HG02642 (cell line): ENCODE results near the gene VEGFB.

Source experiments
- ATAC-seq: cut with Tn5 transposase; IDR thresholded peaks from one replicate; pipeline ENCODE4 v1.9.1; 2021; ENCODE audit warnings: mild to moderate bottlenecking; ENCODE audit not compliant: unreplicated experiment, poor library complexity

VEGFB gene, protein sequence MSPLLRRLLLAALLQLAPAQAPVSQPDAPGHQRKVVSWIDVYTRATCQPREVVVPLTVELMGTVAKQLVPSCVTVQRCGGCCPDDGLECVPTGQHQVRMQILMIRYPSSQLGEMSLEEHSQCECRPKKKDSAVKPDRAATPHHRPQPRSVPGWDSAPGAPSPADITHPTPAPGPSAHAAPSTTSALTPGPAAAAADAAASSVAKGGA

GRCh38 chr11:64233913-64234586, at the start of gene VEGFB:
Gene VEGFB, plus strand, starts transcription at chr11:64234584. Its CDS starts 250 bp downstream, at chr11:64234834.
- ATAC-seq = peak; percentile 40

- ATAC-seq = peak; percentile 25
Measured at GRCh38 chr11:64185175-64185692, 49.1 kb upstream of the VEGFB start.

GRCh38 chr11:64185693-64186491, 48.5 kb upstream of the VEGFB start, which contains the start of gene STIP1:
Gene STIP1, plus strand, starts transcription at chr11:64186171. Its CDS starts 91 bp downstream, at chr11:64186262.
- ATAC-seq = peak; percentile 87

DNA sequence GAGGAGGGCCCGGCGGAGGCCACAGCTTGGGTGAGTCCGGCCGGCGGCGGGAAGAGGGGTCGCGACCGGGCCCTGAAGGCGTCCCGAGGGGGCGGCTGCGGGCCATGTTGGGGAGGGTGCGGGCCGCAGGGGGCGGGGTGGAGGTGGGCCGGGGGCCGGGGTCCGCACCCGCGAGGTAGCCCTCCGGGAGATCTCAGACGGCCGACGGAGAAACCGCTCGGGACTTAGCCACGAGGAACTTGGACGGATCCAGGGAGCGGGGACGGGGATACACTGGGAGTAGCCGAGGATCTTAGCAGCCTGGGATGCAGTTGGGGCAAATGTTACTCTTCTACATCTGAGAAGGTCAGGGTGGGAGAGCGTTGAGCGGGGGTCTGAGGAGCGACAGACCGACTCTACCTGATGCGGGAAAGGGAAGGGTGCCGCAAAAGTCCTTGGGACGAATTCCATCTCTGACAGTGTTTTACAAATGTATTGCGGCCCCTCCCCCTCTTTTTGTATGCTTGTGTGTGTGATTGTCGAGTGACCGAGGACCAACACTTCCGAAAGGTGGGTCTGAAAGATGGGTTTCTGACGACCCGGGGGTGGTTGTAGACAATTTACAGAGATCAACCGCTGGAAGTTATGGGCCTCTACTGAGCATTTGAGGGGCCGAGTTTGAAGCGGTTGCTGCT, 47.8 kb upstream of the VEGFB start:
- ATAC-seq = peak; percentile 2

DNA sequence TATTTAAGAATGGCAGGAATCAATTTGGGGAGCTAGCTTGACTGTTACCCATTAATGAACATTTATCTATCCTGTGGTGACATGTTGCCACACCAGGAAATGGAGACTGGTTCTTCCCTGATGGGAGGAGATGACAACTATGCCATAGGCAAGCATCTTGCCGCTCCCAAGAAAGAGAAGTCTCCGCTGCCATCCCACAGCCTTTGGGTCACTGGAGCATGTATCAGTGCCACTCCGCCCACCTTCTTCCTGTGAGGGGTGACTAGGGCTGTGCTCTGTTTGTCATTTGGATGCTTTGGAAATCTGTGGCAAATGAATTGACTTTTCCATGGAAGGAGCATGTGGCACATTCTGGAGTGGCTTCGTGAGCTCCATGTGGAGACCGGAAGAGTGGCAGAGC, 42.0 kb upstream of the VEGFB start:
- no peak for ATAC-seq

GRCh38 chr11:64196626-64197025, 37.8 kb upstream of the VEGFB start:
- ATAC-seq = no peak

DNA sequence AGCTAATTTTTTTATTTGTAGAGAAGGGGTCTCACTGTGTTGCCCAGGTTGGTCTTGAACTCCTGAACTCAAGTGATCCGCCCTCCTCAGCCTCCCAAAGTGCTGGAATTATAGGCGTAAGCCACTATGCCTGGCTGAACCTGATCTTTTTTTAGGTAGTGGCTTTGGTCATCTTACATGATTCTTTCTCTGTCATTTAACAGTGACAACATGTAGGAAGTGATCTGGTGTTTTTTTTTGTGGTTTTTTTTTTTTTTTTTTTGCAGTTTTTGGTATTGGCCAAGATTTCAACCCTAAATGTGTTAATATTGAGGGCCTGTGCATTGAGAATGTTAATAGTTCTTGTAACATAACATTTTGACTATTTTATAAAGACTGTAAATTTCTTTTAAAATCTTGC, 35.9 kb upstream of the VEGFB start:
- no peak for ATAC-seq

DNA sequence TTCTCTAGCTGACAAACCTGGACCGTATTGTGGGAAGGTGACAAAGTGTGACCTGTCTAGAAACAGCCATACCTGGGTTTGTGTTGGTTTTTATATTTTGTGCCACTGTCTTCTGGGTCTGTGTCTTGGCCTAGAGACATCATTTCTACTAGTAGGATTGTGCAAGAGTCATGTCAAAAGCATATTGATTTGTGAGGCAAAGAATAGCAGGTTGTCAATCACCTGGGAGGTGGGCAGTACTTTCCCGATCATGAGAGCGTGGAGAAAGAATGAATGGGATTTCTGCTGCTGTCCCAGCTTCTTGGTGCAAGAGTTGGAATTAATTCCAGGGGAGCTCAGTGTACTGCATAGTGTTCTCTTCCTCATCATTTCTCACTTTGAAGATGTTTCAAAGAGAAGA, 32.8 kb upstream of the VEGFB start:
- no peak for ATAC-seq

DNA sequence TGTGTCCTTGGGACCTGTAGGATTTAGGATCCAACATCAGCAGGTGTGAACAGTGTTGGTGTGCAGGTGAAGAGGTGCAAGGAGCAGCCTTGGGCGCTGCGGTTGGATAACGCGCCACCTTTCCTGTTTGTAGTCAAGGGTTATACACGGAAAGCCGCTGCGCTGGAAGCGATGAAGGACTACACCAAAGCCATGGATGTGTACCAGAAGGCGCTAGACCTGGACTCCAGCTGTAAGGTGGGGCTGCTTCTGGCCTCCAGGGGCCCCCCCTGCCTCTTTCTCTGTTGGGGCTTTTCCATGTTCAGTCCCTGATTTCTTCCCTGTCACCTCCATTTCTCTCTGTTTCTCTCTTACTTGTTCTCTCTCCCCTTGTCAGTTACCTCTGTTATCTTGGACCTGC, 31.4 kb upstream of the VEGFB start:
- ATAC-seq = no peak

DNA sequence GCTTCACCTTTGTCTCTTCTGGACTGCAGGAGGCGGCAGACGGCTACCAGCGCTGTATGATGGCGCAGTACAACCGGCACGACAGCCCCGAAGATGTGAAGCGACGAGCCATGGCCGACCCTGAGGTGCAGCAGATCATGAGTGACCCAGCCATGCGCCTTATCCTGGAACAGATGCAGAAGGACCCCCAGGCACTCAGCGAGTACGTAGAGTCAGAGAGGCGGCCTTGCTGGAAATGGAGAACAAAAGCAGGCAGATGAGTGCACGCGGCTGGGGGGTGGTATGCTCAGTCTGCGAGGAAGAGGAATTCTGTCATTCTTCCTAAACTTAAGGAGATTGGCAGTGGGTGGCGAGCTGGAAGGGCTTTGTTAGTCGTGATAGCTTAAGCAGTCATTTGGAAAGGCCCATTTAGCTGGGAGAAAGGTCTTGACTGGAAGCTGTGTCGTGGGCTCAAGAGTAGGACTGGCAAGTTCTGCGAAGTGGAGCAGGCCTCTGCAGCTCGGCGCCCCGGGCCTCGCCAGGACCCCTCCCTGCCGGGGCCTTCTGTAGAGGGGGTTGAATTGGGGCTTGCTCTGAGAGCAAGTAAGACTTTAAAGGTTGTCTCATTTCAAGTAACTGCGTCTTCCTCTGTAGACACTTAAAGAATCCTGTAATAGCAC, 30.8 kb upstream of the VEGFB start:
- no peak for ATAC-seq

GRCh38 chr11:64204080-64204440, 30.3 kb upstream of the VEGFB start:
- no peak for ATAC-seq

DNA sequence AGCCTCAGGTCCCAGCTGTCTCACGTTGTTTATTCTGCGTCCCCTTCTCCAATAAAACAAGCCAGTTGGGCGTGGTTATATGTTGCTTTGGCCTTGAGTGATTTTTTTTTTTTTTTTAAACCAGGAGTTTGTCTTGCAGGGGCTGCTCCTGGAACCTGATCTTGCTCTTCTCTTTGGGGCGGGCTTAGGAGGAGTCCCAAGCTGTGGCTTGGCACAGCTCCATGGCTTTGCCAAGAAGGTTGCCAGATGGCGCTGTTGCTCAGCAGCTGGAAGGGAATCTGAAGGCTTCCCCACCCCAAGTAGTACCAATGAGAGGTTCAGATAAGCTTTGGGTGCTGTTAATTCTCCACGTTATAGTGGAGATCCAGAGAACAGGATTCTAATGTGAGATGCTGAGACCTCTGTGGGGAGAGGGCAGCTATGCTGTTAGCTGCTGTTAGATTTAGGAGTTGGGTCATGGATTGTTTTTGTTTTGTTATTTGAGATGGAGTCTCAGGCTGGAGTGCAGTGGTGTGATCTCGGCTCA, 29.9 kb upstream of the VEGFB start:
- no peak for ATAC-seq

DNA sequence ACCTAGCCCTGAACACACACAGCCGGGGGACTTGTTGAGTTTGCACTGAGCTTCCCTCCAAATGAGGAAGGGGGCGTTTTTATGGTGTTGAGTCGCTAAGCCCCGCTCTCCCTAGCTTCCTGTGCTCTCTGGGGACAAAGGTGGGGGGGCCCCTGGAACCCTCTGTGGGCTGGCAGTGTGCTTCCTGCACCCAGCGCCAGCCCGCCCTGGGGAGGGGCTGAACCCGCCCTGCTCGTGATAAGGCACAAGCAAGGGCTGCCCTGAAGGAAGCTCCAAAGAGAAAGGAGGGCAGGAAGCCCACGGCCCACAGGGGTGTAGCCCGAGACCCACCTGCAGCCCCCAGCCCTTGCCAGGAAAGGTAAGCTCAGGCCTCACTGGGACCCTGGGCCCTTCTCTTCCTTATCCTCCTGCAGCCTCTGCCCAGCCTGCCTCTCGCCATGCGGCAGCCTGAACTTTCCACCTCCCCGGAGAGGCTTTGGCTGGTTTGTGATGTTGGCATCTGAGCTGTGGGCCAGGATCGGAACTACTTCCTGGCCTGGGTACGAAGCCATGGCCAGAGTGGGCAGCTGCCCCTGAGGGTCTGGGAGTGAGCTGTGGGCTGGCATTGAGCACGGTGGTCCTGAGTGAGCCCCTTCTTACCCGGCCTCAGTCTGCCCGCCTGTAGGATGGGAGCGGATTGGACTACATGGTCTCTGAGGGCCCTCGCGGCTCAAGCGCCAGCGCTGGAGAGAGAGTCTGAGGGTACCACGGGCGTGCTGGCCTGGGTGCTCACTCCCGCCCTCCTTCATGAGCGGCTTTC, 27.7 kb upstream of the VEGFB start, which contains the start of gene FERMT3:
Gene FERMT3 (plus strand): TSS at position 265 of the 799 bp plus-strand sequence. CDS start 644 bp downstream, outside the sequence.
- ATAC-seq = peak; percentile 44

GRCh38 chr11:64207256-64208085, 26.9 kb upstream of the VEGFB start:
- ATAC-seq = peak; percentile 52

DNA sequence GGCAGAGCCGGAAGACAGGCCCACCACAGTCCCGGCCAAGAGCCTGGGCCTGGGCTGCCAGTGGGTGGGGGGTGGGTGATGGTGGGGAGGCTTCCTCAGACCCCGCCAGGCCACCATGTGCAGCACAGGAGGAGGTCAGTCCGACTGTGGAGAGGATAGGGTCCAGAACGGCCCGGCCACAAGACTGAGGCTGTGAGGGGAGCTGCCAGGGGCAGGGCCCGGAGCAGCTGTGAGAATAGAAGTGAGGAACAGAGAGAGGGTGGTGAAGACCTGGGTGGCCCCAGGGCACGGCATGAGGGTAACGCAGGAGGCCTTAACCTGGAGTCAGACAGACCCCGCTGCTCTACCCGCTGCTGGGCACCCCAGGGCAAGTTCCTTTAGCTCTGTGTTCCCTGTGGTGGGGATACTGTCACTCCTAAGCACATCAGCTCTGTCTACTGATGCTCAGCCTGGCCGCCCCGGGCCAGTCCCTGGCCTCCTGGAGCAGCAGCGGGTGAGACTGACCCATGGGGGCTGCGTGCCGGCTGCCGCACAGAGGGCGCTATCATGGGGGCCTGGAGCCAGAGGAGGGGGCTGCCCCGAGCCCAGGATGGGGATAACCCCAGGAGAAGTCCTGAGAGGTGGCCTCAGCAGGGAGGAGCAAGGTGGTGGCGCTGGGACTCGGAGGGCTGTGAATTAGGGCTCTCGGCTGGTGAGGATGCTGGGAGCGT, 26.1 kb upstream of the VEGFB start:
- no peak for ATAC-seq

GRCh38 chr11:64208796-64209562, 25.4 kb upstream of the VEGFB start:
- no peak for ATAC-seq

GRCh38 chr11:64209563-64209843, 24.9 kb upstream of the VEGFB start:
- ATAC-seq = no peak
